Fibroblast of skin of left quadriceps (primary cell): ENCODE measurements around the gene PAFAH1B2.
"Not testable (repeated sequence)": the region's sequence is repeated elsewhere in the genome, so short reads cannot be mapped to it uniquely, and the experiment has no call there.

Experiments
- DNase-seq, 2 experiments: peaks; one replicate each; pipeline ENCODE4 v3.0.0-alpha.2; 2013; ENCODE audit warnings: low read depth in 2 of 2

PAFAH1B2 gene

GRCh38 chr11:117127171-117127901 lies 16.8 kb upstream of the PAFAH1B2 start:
- DNase-seq = no peak

DNA sequence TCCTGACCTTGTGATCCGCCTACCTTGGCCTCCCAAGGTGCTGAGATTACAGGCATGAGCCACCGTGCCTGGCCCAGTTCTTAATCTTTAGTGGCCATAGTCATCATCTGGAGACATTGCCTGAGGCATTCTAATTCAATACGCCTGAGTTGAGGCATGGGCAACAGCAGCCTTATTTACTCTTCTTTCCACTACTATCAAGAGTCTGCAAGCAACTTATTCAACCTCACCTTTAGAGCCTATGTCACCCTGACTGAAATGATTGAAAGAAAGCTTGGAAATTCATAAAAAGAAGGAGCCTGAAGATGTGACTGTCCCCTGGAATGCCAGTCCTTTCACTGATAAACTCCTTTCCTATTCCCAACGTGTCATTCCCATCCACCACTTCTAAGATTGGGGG lies 15.8 kb upstream of the PAFAH1B2 start:
- DNase-seq = no peak

- not testable (repeated sequence) for DNase-seq
These were observed 13.7 kb upstream of the PAFAH1B2 start for GRCh38 chr11:117130396-117130795.

DNA sequence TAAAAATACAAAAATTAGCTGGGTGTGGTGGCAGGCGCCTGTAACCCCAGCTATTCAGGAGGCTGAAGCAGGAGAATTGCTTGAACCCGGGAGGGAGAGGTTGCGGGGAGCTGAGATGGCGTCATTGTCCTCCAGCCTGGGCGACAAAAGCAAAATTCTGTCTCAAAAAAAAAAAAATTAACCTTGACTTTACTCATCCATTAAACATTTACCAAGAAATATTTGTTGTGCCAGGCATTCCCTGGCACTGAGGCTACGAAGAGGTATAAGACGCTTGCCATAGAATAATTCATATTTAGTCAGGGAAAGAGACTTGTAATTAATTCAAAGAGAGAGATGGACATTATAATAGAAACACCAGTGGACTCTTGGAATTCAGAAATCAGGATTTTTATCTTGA lies 13.2 kb upstream of the PAFAH1B2 start:
- no peak for DNase-seq

GRCh38 chr11:117134431-117134830 lies 9.7 kb upstream of the PAFAH1B2 start:
- DNase-seq = no peak

GRCh38 chr11:117134979-117135378 lies 9.1 kb upstream of the PAFAH1B2 start:
- not testable (repeated sequence) for DNase-seq

DNA sequence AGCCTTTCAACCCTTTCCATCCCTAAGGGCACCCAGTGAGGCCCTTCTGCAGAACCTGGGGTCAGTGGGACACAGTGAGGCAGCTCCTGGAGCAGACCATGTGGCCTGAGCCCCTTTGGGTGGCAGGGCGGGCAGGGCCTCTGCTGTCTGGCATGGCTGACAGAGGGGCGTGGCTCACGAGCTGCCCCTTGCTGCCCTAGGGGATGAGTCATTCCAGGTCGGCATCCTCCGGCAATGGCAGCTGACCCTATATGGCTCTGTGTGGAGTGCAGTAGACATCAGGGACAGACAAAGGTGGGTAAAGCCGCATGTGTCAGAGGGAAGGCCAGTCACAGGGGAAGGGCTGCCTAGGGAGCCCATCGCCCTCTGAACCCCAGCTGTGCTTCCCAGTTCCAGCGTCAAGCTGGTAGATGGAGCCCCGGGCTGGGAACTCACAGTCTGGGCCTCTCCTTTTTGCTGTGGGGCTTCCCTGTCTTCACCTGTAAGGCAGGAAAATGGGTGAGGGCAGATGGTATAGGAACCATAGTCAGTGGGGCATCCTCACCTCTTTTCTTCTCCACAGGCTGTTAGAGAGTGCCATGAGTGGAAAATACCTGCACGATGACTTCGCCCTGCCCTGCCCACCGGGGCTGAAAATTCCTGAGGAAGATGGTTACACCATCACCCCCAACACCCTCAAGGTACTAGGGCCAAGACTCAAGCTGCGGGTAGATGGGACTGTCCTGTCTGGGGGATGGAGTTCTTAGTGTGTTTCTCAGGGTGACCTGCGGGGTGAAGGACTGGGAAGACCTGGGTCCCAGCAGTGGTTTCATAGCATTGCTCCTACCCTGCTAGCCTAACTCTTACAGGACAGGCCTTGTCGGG lies 6.6 kb upstream of the PAFAH1B2 start:
- DNase-seq = not testable (repeated sequence)

DNA sequence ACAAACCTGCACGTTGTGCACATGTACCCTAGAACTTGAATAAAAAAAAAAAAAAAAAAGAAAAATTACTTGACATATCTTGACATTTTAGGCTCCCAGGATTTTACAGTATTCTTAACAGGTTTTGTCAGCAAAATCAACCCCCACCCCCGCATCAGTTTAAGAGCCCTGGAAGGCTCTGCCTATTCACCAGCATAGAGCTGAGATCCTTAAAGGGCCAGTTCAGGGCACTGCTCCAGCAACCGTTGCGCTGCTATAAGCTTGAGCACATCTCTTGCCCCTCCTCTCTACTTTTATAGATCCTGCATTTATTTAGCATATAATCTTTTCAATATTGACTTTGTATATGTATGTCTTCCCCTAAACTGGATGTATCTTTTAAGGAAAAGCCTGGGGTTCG lies 697 bp upstream of the PAFAH1B2 start:
- DNase-seq = no peak

GRCh38 chr11:117144477-117145392 lies 648 bp downstream of the PAFAH1B2 start:
- peak in 1 of 2 experiments; percentile 20 for DNase-seq

GRCh38 chr11:117145393-117145761 lies 1.3 kb downstream of the PAFAH1B2 start:
- no peak for DNase-seq

- no peak for DNase-seq
These were observed 2.4 kb downstream of the PAFAH1B2 start for GRCh38 chr11:117146521-117146920.

GRCh38 chr11:117152066-117152465 lies 8.0 kb downstream of the PAFAH1B2 start:
- no peak for DNase-seq

DNA sequence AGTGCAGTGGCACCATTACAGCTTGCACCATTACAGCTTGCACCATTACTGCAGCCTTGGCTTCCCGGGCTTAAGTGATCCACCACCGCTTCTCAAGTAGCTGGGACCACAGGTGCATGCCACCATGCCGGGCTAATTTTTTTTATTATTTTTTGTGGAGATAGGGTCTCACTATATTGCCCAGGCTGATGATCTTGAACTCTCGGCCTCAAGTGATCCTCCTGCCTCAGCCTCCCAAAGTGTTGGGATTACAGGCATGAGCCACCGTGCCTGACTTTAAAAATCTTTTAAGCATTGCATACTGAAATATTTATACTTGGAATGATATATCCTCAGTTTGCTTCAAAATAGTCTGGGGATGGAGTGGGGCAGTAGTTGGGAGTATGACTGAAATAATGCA lies 10.4 kb downstream of the PAFAH1B2 start:
- no peak for DNase-seq

- DNase-seq = no peak
These were observed 13.4 kb downstream of the PAFAH1B2 start for GRCh38 chr11:117157507-117157906.

GRCh38 chr11:117159892-117160291 lies 15.8 kb downstream of the PAFAH1B2 start:
- no peak for DNase-seq

DNA sequence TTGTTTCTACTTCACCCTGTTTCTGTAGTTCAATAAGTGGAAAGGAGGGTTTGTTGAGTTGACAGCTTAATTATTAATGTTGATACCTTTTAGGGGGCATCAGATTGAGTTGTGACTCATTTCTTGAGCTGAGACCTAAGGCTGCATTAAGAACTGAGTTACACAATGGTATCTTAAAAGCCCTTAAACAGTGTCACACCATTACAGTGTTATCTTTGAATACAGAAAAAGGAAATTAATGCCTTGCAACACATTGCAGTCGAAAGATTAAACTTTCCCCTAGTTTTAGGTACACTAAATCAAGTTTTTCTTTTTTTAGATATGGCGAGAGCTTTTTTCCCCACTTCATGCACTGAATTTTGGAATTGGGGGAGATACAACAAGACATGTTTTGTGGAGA lies 16.7 kb downstream of the PAFAH1B2 start:
- no peak for DNase-seq

DNA sequence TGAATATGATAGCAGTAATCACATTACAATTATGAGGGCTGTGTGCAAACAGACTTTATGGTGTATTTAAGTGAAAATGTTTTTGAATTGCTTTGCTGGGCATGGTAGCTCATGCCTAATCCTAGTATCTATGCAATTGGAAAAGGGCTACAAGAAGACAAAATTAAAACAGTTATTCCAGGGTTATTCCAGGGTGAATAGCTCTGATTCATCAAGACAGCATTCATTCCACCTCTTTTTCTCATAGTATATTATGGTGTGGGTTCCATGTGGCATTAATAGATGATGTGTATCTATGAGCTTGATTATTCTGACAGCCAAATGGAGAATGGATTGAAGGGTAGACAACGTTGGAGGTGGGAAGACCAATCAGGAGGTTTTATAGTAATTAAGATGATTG lies 22.4 kb downstream of the PAFAH1B2 start:
- no peak for DNase-seq

GRCh38 chr11:117169736-117170135 lies 25.6 kb downstream of the PAFAH1B2 start:
- DNase-seq = no peak

- DNase-seq = no peak
These were observed 26.1 kb downstream of the PAFAH1B2 start for GRCh38 chr11:117170210-117170609.

DNA sequence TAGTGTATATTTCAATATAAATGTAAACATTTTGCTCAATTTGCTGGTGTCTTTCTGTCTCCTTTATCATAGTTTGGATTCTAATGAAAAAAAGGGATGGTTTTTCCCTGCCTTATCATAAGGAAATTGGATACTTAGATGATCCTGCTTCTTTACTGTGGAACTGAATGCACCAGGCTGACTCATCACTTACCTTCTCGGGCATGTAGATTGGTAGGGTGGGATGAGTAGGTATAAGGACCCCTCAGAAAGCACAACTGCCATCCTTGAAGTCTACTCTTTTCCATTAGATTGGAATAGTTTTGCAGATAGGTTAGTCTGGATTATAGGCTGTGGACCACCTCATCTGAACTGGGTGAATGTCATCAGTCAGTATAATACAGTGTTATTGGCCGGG lies 26.9 kb downstream of the PAFAH1B2 start:
- DNase-seq = no peak

- no peak for DNase-seq
These were observed 27.4 kb downstream of the PAFAH1B2 start for GRCh38 chr11:117171404-117172061.
